COLO668 (cell line): ENCODE data around the gene RPS6KA1.
A peak's percentile ranks its signal among the peaks of the same experiment; 100 is the strongest.
"Not testable (repeated sequence)": the region's sequence is repeated elsewhere in the genome, so short reads cannot be mapped to it uniquely, and the experiment has no call there.

Experiments used
- DNase-seq: peaks from one replicate; lab custom pipeline; 2025; ENCODE audit not compliant: unreplicated experiment; lab: John Stamatoyannopoulos, UW

RPS6KA1 gene

DNA sequence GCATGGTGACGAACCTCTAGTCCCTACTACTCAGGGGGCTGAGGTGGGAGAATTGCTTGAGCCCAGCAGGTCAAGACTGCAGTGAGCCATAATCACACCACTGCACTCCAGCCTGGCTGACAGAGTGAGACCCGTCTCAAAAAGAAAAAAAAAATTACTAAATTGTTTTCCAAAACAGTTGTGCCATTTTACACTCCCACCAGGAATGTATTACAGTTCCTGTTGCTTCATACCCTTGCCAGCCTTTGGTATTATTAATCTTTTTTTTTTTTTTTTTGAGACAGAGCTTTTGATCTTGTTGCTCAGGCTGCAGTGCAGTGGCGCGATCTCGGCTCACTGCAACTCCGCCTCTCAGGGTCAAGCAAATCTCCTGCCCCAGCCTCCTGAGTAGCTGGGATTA lies 55.9 kb downstream of the RPS6KA1 start:
- DNase-seq: no peak

DNA sequence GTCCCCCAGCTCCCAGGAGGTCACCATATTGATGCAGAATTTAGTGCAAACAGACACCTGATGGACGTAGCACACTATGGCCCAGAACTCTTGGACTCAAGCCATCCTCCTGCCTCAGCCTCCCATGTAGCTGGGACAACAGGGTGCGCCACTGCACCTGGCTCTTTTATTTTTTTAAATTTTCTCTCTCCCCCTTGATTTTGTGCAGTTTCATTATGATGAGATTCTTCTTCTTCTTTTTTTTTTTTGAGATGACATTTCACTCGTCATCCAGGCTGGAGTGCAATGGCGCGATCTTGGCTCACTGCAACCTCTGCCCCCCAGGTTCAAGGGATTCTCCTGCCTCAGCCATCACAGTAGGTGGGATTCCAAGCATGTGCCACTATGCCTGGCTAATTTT lies 63.8 kb downstream of the RPS6KA1 start:
- no peak for DNase-seq

DNA sequence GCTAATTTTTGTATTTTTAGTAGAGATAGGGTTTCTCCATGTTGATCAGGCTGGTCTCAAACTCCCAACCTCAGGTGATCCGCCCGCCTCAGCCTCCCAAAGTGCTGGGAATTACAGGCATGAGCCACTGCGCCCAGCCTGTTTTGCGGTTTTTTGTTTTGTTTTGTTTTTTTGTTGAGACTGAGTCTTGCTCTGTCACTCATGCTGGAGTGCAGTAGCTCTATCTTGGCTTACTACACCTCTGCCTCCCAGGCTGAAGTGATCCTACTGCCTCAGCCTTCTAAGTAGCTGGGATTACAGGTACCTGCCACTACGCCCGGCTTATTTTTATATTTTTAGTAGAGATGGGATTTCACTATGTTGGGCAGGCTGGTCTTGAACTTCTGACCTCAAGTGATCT lies 65.0 kb downstream of the RPS6KA1 start:
- DNase-seq: not testable (repeated sequence)

DNA sequence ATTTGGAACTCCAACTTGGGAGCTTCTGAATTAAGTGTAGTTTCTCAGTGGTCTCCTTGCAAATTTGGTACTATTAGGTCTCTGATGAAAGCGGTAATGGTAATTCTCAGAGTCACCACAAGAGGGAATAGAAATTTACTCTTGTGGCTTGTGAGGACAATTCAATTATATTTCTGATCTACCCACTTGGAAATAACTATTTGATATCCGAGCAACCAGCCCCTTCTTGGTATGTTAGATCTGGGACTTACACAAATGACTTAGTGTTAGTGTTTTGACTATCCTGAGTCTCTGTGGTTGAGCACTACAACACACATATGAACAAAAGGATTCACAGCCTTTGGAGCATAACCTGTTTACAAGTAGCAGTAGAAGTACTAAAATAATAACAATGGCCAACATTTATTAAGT lies 68.1 kb downstream of the RPS6KA1 start:
- no peak for DNase-seq

DNA sequence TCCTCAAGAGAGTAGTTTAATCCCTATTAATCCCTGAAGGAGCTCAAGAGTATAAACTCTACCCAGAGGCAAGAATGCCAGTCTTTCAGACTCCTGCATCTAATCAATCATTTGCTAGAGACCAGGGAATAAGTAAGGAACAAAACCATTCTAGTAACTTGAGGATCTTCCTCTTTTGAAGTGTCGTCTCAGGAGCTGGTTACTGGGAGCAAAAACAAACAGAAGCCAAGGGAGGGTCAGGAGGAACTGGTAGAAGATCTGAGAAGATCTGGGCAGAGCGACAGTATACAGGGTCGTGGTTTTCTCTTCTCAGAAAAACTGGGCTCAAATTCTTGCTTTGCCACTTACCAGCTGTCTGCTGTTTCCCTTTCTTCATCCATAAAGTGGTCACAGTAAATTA lies 69.3 kb downstream of the RPS6KA1 start:
- no peak for DNase-seq

DNA sequence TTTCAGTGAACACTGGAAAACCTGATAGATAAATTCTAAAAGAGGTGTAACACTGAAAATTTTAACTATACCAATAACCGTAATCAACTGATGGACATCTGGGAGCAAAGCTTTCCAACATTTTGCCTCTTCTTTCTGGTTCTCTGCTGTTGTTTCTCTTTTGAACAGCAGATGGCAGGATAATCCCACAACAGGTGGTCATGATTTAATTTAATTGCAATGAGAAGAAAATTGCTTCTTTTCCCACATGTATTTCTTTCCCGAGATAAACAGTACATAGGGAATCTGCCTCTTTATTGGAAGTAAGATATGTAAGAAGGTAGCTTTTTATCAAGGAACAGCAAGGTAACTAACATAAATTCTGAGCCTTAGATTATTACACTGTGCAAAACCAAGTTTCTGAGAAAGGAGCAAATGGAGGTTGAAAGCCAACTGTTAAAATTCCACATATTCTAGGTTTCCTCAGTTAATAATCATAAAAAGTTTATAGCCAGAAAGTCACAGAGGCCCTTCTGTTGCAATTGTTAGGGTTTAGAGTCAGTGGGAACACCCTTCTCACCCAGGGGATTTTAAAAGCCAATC lies 72.9 kb downstream of the RPS6KA1 start:
- peak; percentile 65 for DNase-seq

DNA sequence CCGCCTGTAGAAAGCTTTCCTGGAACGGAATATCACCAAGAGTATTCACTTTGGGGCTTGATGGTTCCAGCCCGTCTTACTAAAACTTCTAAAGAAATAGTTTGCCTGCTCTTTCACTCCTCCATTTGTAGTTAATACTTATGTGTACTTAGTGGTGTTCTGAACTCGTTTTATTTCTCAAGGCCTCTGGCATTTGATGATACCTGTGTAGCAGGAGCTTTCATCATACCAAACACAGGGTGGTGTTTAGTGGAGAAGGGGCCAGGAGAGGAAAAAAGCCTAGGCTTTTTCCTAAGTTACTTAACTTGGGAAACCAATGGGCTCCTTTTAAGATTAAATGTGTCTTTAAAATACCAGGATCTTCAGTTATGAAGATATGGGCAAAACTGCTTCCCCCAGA lies 74.3 kb downstream of the RPS6KA1 start:
- DNase-seq: no peak

DNA sequence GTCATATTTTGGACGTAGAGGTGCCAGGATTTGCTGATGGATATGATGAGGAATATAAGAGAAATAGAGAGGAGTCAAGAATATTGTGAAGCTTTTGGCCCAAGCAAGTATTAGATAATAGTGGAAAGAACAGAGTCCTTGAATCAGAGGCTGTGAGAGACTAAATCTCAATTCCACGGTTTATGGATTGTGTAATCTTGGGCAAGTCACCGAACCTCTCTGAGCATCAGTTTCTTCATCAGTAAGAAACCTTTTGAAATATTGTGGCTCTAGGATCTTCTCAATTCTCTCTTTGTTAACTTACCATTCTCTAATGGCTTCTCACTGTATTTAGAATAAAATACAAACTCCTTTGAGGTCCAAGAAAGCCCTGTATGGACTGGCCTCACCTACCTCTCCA lies 77.6 kb downstream of the RPS6KA1 start:
- DNase-seq: no peak

DNA sequence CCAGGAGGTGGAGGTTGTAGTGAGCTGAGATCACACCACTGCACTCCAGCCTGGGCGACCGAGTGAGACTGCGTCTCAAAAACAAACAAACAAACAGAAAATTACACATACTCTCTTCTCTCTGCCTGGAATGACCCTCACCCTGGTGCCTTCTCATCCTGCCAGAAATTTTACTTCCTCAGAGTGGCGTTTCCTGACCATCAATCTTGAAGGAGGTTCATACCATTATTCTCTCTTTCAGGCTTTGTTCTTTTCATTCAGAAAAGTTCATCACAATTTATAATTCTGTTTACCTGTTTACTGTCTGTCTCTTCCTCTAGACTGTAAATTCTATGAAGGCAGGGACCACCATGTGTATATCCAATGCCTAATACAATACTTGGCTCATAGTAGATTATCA lies 79.3 kb downstream of the RPS6KA1 start:
- DNase-seq: no peak

DNA sequence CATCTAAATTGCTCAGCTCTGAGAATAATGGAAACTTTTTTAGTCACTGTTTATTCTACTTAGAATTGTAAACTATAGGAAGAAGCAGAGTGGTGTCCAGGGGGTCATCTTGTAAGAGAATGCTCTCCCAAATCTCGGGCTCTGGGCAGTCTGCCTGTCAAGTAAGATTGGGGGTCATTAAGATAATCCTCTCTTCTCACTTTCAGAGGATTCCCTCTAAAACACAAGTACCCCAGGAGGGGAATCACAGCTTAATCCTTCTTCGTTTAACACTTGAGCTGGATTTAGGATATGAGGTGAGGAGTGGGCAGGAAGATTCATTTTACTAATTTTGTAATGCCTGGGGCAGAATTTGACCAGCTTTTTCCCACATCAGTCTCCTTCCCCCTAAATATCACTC lies 81.2 kb downstream of the RPS6KA1 start:
- no peak for DNase-seq

DNA sequence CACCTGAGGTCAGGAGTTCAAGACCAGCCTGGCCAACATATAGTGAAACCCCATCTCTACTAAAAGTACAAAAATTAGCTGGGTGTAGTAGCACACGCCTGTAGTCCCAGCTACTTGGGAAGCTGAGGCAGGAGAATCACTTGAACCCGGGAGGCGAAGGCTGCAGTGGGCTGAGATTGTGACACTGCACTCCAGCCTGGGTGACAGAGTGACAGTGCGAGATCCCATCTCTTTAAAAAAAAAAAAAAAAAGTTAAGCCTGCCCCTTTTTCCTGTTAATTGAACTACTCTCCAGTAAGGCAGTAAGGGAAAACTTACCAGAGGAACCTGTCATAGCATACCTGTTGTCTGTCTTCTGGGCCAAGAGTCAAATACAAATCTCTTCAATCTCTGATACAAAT lies 83.1 kb downstream of the RPS6KA1 start:
- DNase-seq: not testable (repeated sequence)

DNA sequence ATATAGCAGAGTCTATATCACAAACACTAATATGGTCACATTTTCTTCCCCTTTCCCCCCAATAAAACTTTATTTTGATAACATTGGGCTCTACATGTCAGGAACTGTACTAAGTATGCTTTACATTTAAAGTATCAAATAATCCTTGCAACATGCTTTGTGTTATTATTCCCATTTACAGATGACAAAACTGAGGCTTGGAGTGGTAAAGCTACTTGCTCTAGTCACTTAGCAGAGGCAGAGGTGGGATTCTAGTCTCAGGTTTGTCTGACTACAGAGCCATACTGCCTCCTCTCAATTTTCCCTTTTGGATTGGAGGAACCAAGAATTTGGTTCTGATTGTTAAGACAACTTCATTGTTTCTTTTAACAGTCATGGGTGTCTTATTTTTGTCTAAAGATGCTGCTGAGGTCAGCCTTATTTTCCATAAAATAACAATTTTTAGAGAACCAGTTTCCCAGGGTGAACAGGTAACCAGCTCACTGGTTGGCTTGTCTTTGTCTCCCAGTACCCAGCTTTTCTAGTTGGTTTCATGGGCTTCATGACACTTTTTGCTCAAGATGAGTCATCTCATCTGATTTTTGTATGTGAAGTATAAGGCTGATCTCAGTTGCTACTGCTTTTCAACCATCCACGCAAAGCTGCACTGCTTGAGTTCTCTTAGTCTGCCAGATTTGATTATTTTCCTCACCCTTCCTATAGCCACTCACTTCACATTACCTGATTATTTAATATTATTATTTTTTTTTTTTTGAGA lies 85.3 kb downstream of the RPS6KA1 start:
- no peak for DNase-seq

DNA sequence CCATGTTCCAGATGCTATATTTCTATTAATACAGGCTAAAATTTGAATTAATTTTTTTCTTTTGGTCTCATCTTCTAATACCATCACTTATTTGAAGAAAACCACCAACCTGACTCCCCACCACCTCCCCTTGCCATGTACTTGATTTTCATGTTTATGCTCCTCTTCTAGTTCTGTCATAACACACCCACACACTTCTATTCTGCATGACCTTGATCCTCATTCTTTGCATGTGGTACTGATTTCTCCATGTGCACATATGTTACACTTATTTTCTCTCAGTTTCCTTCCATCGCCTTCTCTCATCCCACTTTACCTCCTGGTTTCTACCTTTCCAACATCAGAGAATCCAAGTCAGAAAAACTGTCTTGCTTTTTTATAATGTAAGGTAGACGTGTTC lies 87.3 kb downstream of the RPS6KA1 start:
- no peak for DNase-seq

DNA sequence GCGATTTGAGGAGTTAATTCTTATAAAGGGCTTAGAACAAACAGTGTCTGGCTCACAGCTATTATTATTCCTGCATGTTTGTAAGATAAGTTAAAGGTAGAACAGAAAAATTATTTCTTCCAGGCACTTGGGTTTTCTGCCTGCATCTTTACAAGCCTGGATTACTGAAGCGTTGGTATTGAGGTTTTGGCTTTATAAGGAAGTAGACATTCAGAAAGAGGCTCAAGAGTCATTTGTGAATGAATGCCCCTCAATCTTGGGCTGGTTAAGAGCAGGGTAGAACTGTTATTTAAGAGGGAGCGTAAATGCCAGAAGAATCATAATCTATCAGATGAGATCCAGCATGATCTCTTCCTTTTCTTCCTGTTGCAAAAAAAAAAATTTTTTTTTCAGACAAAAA lies 89.0 kb downstream of the RPS6KA1 start:
- DNase-seq: no peak
